ENCODE data around the gene KRTAP4-5. TPM values are rescaled to one million over a fixed set of nuclear protein-coding genes. Genes with fewer than 3 reads are reported as not detected.

KRTAP4-5 gene
- total RNA-seq, 1 experiment from 2014 or later, result not detected

GRCh38 chr17:41167561-41167960 lies 17.9 kb upstream of the KRTAP4-5 start:
- no peaks in the 10 kb centered on the region for H3K9me3 Mint-ChIP-seq
- POLR2A ChIA-PET, result no interaction called here
- H3K27me3 Mint-ChIP-seq (ENCODE audit: low read depth), result no peaks in the 10 kb centered on the region
- DNase-seq (ENCODE audit: low spot score) (no peak), ATAC-seq (no peak)
- TF ChIP-seq AR (CRISPR knock-in tag; IDR thresholded peaks at IDR 0.05) (no peak), RELA (CRISPR knock-in tag; IDR thresholded peaks at IDR 0.05; ENCODE audit: borderline replicate concordance) (no peak), EMX1 (CRISPR knock-in tag; IDR thresholded peaks at IDR 0.05) (no peak), ZBTB21 (CRISPR knock-in tag; IDR thresholded peaks at IDR 0.05; ENCODE audit: borderline replicate concordance) (no peak), E2F5 (CRISPR knock-in tag; IDR thresholded peaks at IDR 0.05) (no peak), GABPB1 (CRISPR knock-in tag; IDR thresholded peaks at IDR 0.05) (no peak), MXD4 (CRISPR knock-in tag; IDR thresholded peaks at IDR 0.05; ENCODE audit: borderline replicate concordance) (no peak), ZNF532 (CRISPR knock-in tag; IDR thresholded peaks at IDR 0.05; ENCODE audit: borderline replicate concordance) (no peak), FOXJ3 (CRISPR knock-in tag; IDR thresholded peaks at IDR 0.05; ENCODE audit: borderline replicate concordance) (no peak), CBFB (CRISPR knock-in tag; IDR thresholded peaks at IDR 0.05; ENCODE audit: low read depth) (no peak), RORB (CRISPR knock-in tag; IDR thresholded peaks at IDR 0.05) (no peak), ZNF219 (CRISPR knock-in tag; IDR thresholded peaks at IDR 0.05; ENCODE audit: borderline replicate concordance) (no peak), NFYB (CRISPR knock-in tag; conservative IDR thresholded peaks at IDR 0.05; ENCODE audit: low read depth) (no peak), NR3C1 (CRISPR knock-in tag; conservative IDR thresholded peaks at IDR 0.05; ENCODE audit: low read depth) (no peak), TEAD4 (CRISPR knock-in tag; IDR thresholded peaks at IDR 0.05) (no peak), SOX15 (CRISPR knock-in tag; IDR thresholded peaks at IDR 0.05) (no peak)
- TF ChIP-seq, protein P1, sequence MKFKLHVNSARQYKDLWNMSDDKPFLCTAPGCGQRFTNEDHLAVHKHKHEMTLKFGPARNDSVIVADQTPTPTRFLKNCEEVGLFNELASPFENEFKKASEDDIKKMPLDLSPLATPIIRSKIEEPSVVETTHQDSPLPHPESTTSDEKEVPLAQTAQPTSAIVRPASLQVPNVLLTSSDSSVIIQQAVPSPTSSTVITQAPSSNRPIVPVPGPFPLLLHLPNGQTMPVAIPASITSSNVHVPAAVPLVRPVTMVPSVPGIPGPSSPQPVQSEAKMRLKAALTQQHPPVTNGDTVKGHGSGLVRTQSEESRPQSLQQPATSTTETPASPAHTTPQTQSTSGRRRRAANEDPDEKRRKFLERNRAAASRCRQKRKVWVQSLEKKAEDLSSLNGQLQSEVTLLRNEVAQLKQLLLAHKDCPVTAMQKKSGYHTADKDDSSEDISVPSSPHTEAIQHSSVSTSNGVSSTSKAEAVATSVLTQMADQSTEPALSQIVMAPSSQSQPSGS (CRISPR knock-in tag; IDR thresholded peaks at IDR 0.05; ENCODE audit: borderline replicate concordance, low read depth), result no peak
- TF ChIP-seq, protein P2, sequence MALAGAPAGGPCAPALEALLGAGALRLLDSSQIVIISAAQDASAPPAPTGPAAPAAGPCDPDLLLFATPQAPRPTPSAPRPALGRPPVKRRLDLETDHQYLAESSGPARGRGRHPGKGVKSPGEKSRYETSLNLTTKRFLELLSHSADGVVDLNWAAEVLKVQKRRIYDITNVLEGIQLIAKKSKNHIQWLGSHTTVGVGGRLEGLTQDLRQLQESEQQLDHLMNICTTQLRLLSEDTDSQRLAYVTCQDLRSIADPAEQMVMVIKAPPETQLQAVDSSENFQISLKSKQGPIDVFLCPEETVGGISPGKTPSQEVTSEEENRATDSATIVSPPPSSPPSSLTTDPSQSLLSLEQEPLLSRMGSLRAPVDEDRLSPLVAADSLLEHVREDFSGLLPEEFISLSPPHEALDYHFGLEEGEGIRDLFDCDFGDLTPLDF (CRISPR knock-in tag; IDR thresholded peaks at IDR 0.05), result no peak
- TF ChIP-seq, protein P3, sequence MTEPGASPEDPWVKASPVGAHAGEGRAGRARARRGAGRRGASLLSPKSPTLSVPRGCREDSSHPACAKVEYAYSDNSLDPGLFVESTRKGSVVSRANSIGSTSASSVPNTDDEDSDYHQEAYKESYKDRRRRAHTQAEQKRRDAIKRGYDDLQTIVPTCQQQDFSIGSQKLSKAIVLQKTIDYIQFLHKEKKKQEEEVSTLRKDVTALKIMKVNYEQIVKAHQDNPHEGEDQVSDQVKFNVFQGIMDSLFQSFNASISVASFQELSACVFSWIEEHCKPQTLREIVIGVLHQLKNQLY (CRISPR knock-in tag; IDR thresholded peaks at IDR 0.05), result no peak
- H3K4me3 Mint-ChIP-seq, result no peak overlapping the region
- no peaks in the 10 kb centered on the region for H3K36me3 Mint-ChIP-seq
- H3K4me1 Mint-ChIP-seq, result no peaks in the 10 kb centered on the region; the same call in none of the 2 replicates
- CTCF ChIA-PET, result no interaction called here
- no peak overlapping the region for H3K27ac Mint-ChIP-seq
